Heart left ventricle (tissue), 16 donors: ENCODE measurements around the gene ABCC3. TPM values are rescaled to one million over a fixed set of nuclear protein-coding genes. Genes with fewer than 3 reads are reported as not detected.

Experiments used
- ATAC-seq, 4 donors: fragments of 200-7000 bp; cut with Tn5 transposase; one replicate each; pipeline ENCODE4 v1.9.1; 2020 to 2022; ENCODE audit warnings: moderate library complexity in 4 of 4, mild to moderate bottlenecking in 3 of 4, moderate number of reproducible peaks in 1 of 4
- DNase-seq, 5 donors: peaks; one replicate each; pipeline ENCODE4 v3.0.0-alpha.2; 2020
- H3K27ac ChIP-seq, 12 donors: fragments of 200-600 bp; sonication (generic) in 4 of 12; one replicate each; pipeline versions ENCODE4 v1.5.0 to v1.8.0; 2016 to 2022; ENCODE audit warnings: mild to moderate bottlenecking in 2 of 12
- H3K27me3 ChIP-seq, 9 donors: fragments of 200-600 bp; sonication (generic) in 2 of 9; one replicate each; pipeline versions ENCODE4 v1.5.1 to v1.8.0; 2016 to 2022; ENCODE audit warnings: mild to moderate bottlenecking in 3 of 9
- H3K36me3 ChIP-seq, 9 donors: fragments of 200-600 bp; sonication (generic) in 2 of 9; one replicate each; pipeline versions ENCODE4 v1.5.0 to v1.8.0; 2018 to 2022; ENCODE audit warnings: mild to moderate bottlenecking in 2 of 9
- H3K4me1 ChIP-seq, 12 donors: fragments of 200-600 bp; sonication (generic) in 4 of 12; one replicate each; pipeline versions ENCODE4 v1.5.0 to v1.8.0; 2016 to 2022; ENCODE audit warnings: mild to moderate bottlenecking in 3 of 12
- H3K4me3 ChIP-seq, 12 donors: fragments of 200-600 bp; sonication (generic) in 4 of 12; one replicate each; pipeline versions ENCODE4 v1.5.0 to v1.8.0; 2017 to 2022; ENCODE audit warnings: mild to moderate bottlenecking in 9 of 12, moderate library complexity in 4 of 12
- H3K9me3 ChIP-seq, 12 donors: fragments of 200-600 bp; sonication (generic) in 4 of 12; one replicate each; pipeline versions ENCODE4 v1.5.0 to v1.8.0; 2016 to 2022; ENCODE audit warnings: mild to moderate bottlenecking in 1 of 12
- CTCF ChIP-seq, 12 donors: fragments of 200-600 bp; sonication (generic) in 4 of 12; IDR thresholded peaks; one replicate each; pipeline versions ENCODE4 v1.5.0 to v1.8.0; 2018 to 2022; ENCODE audit warnings: antibody characterized with exemption in 12 of 12, mild to moderate bottlenecking in 5 of 12
- POLR2A ChIP-seq, 2 donors: fragments of 450-650 bp; IDR thresholded peaks; one replicate each; pipeline ENCODE4 v1.6.1; 2017; ENCODE audit warnings: antibody characterized with exemption in 2 of 2, mild to moderate bottlenecking in 2 of 2, moderate library complexity in 2 of 2
- WGBS, 4 donors: extraction: QIAGEN DNeasy Blood & Tissue Kit in 2 of 4; methylation state at CpG; one replicate each; pipeline versions ENCODE4 v1.1.5 to v1.1.7; 2013 to 2018; 5-methylcytosine and 5-hydroxymethylcytosine counted together
- intact Hi-C, 10 donors: fragments of 100-400 bp; cut with DNase I; formaldehyde crosslinking; loops; one replicate each; pipeline versions ENCODE4 v1.11.1 to v1.14.2; 2022
- polyA plus RNA-seq, 2 donors: library from polyadenylated mRNA; stranded (reverse); fragments of 200-250 nt; gene quantifications; one replicate each; pipeline ENCODE4 v1.2.3, GENCODE V29; 2013
- total RNA-seq, 9 donors: library from RNA; depleted of rRNA in 2 of 9; stranded (reverse); fragments of >200 nt in 2 of 9; fragmentation: NEBNext Ultra II Directional in 3 of 9; extraction: Animal tissue kit (Norgen Biotek cat#: 25700) in 3 of 9; gene quantifications; one replicate each; pipeline versions ENCODE4 v1.1.0 to v1.2.4, GENCODE V29; 2016 to 2023
- donor health status: ischemic (EF 13 %, LVEDD 7.1; RV severe dilation, severe dysfunction).
- donor health status: healthy with polysubstance abuse.
- donor health status: DM: no; HTN: yes; CAD: no.
- donor health status: DM: no; HTN: no; CAD: no.
- donor health status: ischemic (EF 25% LVEDD 6.9; RV normal size, moderate dysfunction).
- donor health status: ischemic (EF 25% LVEDD 5.7; RV mildly dilated, moderate dysfunction).
- donor health status: healthy.
- donor health status: DM: yes; HTN: yes; CAD: no.
- donor health status: ischemic (EF 35%, LVEDD 5.7; RV mildly dilated, moderate dysfunction).
- donor health status: nonischemic (EF 11% LVEDD 7.7; RV severe dilation, severe dysfunction).
- donor health status: DM: yes; HTN: yes; CAD: no.
- donor health status: PGD.
- donor health status: ischemic (EF 29% LVEDD 5.4; RV normal size, mild dysfunction).
- donor health status: nonischemic (EF 23%, LVEDD 6.1; RV moderate dilation, normal function).

The ABCC3 gene
- total and polyA plus RNA-seq, 11 donors: 0.20 to 21.6 (median 1.3) TPM; not detected in 1

DNA sequence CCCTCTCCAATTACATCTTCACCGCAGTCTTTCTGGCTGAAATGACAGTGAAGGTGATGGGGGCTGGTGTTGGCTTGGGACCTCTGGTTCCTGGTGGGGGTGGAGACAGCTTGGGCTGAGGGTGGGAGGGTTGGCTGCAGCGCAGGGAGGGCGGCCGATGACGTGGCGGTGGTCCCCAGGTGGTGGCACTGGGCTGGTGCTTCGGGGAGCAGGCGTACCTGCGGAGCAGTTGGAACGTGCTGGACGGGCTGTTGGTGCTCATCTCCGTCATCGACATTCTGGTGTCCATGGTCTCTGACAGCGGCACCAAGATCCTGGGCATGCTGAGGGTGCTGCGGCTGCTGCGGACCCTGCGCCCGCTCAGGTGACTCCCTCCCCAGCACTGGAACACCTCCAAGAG, 31.8 kb upstream of the ABCC3 start:
- no peak for TF ChIP-seq POLR2A (IDR thresholded peaks at IDR 0.05)
- no peak for TF ChIP-seq CTCF (IDR thresholded peaks at IDR 0.05)
- no peak overlapping the region for H3K27ac ChIP-seq
- DNase-seq (no peak), ATAC-seq (no peak)
- WGBS, 4 donors: 89 to 95% (median 92%) methylated on average over 12 to 18 of the region's 18 CpGs
- H3K4me3 ChIP-seq: no peak overlapping the region
- intact Hi-C loops: no loop called here
- H3K9me3 ChIP-seq: no peaks in the 10 kb centered on the region
- H3K4me1 ChIP-seq: peaks cover 3 to 22% (median 18%) of the 10 kb centered on the region in 12 donors
- peaks cover 0 to 11% (median 0%) of the 10 kb centered on the region in 9 donors for H3K27me3 ChIP-seq
- no peaks in the 10 kb centered on the region for H3K36me3 ChIP-seq

GRCh38 chr17:50603340-50603739, 31.3 kb upstream of the ABCC3 start:
- Histone ChIP-seq H3K4me1 (peaks cover 3 to 22% (median 18%) of the 10 kb centered on the region in 12 donors), H3K27me3 (peaks cover 0 to 11% (median 0%) of the 10 kb centered on the region in 9 donors), H3K4me3 (no peak overlapping the region), H3K36me3 (no peaks in the 10 kb centered on the region), H3K9me3 (no peaks in the 10 kb centered on the region), H3K27ac (no peak overlapping the region)
- DNase-seq: no peak
- TF ChIP-seq POLR2A (IDR thresholded peaks at IDR 0.05) (no peak), CTCF (IDR thresholded peaks at IDR 0.05) (peak in 3 of 12 donors; percentile 7 to 13 (median 8))
- intact Hi-C loops: no loop called here
- WGBS, 4 donors: 56 to 73% (median 65%) methylated on average over 8 to 9 of the region's 9 CpGs
- no peak for ATAC-seq

GRCh38 chr17:50604513-50604912, 30.2 kb upstream of the ABCC3 start:
- H3K27ac ChIP-seq: no peak overlapping the region
- TF ChIP-seq POLR2A (IDR thresholded peaks at IDR 0.05) (no peak), CTCF (IDR thresholded peaks at IDR 0.05) (no peak)
- peaks cover 3 to 22% (median 18%) of the 10 kb centered on the region in 12 donors for H3K4me1 ChIP-seq
- H3K36me3 ChIP-seq: no peaks in the 10 kb centered on the region
- peak overlapping the region in 2 of 12 donors; percentile 0 to 7 for H3K4me3 ChIP-seq
- WGBS, 4 donors: 0 to 7% (median 5%) methylated on average over 5 to 13 of the region's 13 CpGs
- ATAC-seq: peak; percentile 69 to 93 (median 83)
- intact Hi-C loops: loop anchor here in 1 of 10 donors (2.0 kb wide), 1 partner anchor 44 kb away; the partner anchor contains the start of gene CACNA1G
- DNase-seq: peak; percentile 77 to 89 (median 80)
- H3K9me3 ChIP-seq: no peaks in the 10 kb centered on the region
- H3K27me3 ChIP-seq: peaks cover 0 to 14% (median 0%) of the 10 kb centered on the region in 9 donors

DNA sequence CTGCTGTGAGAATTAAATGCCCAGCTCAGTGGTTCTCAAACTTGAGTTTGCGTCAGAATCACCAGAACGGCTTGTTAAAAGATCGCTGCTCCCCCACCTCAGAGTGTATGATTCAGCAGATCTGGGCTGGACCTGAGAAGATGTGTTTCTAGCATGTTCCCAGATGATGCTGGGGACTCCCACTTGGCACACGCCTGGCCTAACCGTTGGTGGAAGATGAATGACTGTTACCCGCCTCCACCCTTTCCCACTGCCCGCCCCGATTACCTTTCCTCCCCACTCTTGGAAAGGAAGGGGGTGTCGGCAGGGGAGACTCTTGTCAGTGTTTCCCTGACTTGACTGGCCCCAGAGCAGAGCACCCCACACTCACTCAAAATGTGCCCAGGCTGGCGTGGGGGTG, 29.3 kb upstream of the ABCC3 start:
- no peak for ATAC-seq

More for the DNA sequence above, 29.3 kb upstream of the ABCC3 start:
- intact Hi-C loops: loop anchor here in 2 of 10 donors (2.0 to 5.0 kb wide), 2 partner anchors 45 to 48 kb away; partner anchors contain the start of gene CACNA1G (in 1 of the 2)
- TF ChIP-seq CTCF (IDR thresholded peaks at IDR 0.05) (no peak), POLR2A (IDR thresholded peaks at IDR 0.05) (no peak)
- Histone ChIP-seq H3K9me3 (no peaks in the 10 kb centered on the region), H3K27ac (no peak overlapping the region), H3K4me3 (no peak overlapping the region), H3K27me3 (peaks cover 0 to 22% (median 2%) of the 10 kb centered on the region in 9 donors), H3K36me3 (no peaks in the 10 kb centered on the region), H3K4me1 (peaks cover 3 to 22% (median 18%) of the 10 kb centered on the region in 12 donors)
- no peak for DNase-seq
- 67 to 84% (median 72%) methylated on average over 10 of the region's 10 CpGs for WGBS, 4 donors
